ENCODE measurements around the gene OR1M1. TPM values are rescaled to one million over a fixed set of nuclear protein-coding genes. Genes with fewer than 3 reads are reported as not detected.

OR1M1 gene
- total RNA-seq, 3 donors from 2014 or later, result not detected

- Histone ChIP-seq H3K4me1 (ENCODE audit: low read depth) (peaks cover 15% of the 10 kb centered on the region), H3K36me3 (ENCODE audit: low read depth) (no peaks in the 10 kb centered on the region), H3K4me3 (peak within 1 kb of the TSS; percentile 65), H3K9me3 (peaks cover 17% of the 10 kb centered on the region)
- peak; percentile 91 to 99 (median 91) for DNase-seq
- TF ChIP-seq CTCF (IDR thresholded peaks at IDR 0.05), result no peak
- peak; percentile 99 for ATAC-seq
- intact Hi-C loops (cut with DNase I, micrococcal nuclease), result no loop called here
Observed at GRCh38 chr19:9140159-9140874, 53.5 kb downstream of the OR1M1 start, which contains the start of gene ZNF317. TSS of gene ZNF317 (plus strand) at chr19:9140397. CDS start at chr19:9156017, 15,620 bp downstream.

- DNase-seq (no peak), ATAC-seq (no peak)
- Histone ChIP-seq H3K36me3 (ENCODE audit: low read depth) (no peaks in the 10 kb centered on the region), H3K9me3 (peaks cover 31% of the 10 kb centered on the region), H3K4me1 (ENCODE audit: low read depth) (peaks cover 10% of the 10 kb centered on the region), H3K4me3 (no peak overlapping the region)
- no peak for TF ChIP-seq CTCF (IDR thresholded peaks at IDR 0.05)
- intact Hi-C loops (cut with DNase I, micrococcal nuclease), result no loop called here
Observed at GRCh38 chr19:9144920-9145319, 58.1 kb downstream of the OR1M1 start.

Other genes starting within 250 kb of the OR1M1 start
- under 1 TPM in 2 of 3 donors, not detected in 1; under 0.01 TPM for gene MUC16, start 76.7 kb upstream of the OR1M1 start, total RNA-seq
- gene OR7G2, start 20.4 kb downstream of the OR1M1 start, total RNA-seq, result not detected
- not detected for gene OR7G1, start 28.7 kb downstream of the OR1M1 start, total RNA-seq
- not detected for gene OR7G3, start 39.9 kb downstream of the OR1M1 start, total RNA-seq
- 10 to 100 TPM; 26.4 to 37.1 (median 29.5) TPM for gene ZNF317, start 53.3 kb downstream of the OR1M1 start, total RNA-seq
- gene OR7D2, start 91.9 kb downstream of the OR1M1 start, total RNA-seq, result not detected
- gene OR7D4, start 132.5 kb downstream of the OR1M1 start, total RNA-seq, result not detected
- gene OR7E24, start 163.9 kb downstream of the OR1M1 start, total RNA-seq, result not detected
- gene ZNF699, start 222.8 kb downstream of the OR1M1 start, total RNA-seq, result 1 to 10 TPM; 2.7 to 6.2 (median 4.4) TPM
- gene ZNF559, start 237.1 kb downstream of the OR1M1 start, total RNA-seq, result 10 to 100 TPM in 2 of 3 donors, 1 to 10 TPM in 1; 7.8 to 19.5 (median 10.4) TPM